Measurements from ENCODE around the gene PIK3C2G. TPM values are rescaled to one million over a fixed set of nuclear protein-coding genes. Genes with fewer than 3 reads are reported as not detected.
A peak's percentile ranks its signal among the peaks of the same experiment; 100 is the strongest.

The PIK3C2G gene
- polyA plus RNA-seq, 4 donors, result 3.4 to 5.1 (median 4.7) TPM

- DNase-seq (ENCODE audit: low read depth in 4 of 4, low spot score in 2 of 4), result no peak
These were observed 6.2 kb downstream of the PIK3C2G start for GRCh38 chr12:18267427-18268099.

- DNase-seq (ENCODE audit: low read depth in 4 of 4, low spot score in 2 of 4), result no peak
These were observed 9.7 kb downstream of the PIK3C2G start for GRCh38 chr12:18270958-18271460.

GRCh38 chr12:18275981-18276380 is 14.7 kb downstream of the PIK3C2G start:
- no peak for DNase-seq (ENCODE audit: low read depth in 4 of 4, low spot score in 2 of 4)

- no peak for DNase-seq (ENCODE audit: low read depth in 4 of 4, low spot score in 2 of 4)
These were observed 15.9 kb downstream of the PIK3C2G start for GRCh38 chr12:18277196-18277595.

GRCh38 chr12:18280728-18281127 is 19.4 kb downstream of the PIK3C2G start:
- DNase-seq (ENCODE audit: low read depth in 4 of 4, low spot score in 2 of 4), result no peak

- no peak for DNase-seq (ENCODE audit: low read depth in 4 of 4, low spot score in 2 of 4)
These were observed 20.6 kb downstream of the PIK3C2G start for GRCh38 chr12:18281941-18282340.

- no peak for DNase-seq (ENCODE audit: low read depth in 4 of 4, low spot score in 2 of 4)
These were observed 22.5 kb downstream of the PIK3C2G start for GRCh38 chr12:18283831-18284230.

- no peak for DNase-seq (ENCODE audit: low read depth in 4 of 4, low spot score in 2 of 4)
These were observed 23.1 kb downstream of the PIK3C2G start for GRCh38 chr12:18284386-18284785.

- no peak for DNase-seq (ENCODE audit: low read depth in 4 of 4, low spot score in 2 of 4)
These were observed 23.8 kb downstream of the PIK3C2G start for GRCh38 chr12:18285161-18285560.

GRCh38 chr12:18290386-18290785 is 29.1 kb downstream of the PIK3C2G start:
- no peak for DNase-seq (ENCODE audit: low read depth in 4 of 4, low spot score in 2 of 4)

- no peak for DNase-seq (ENCODE audit: low read depth in 4 of 4, low spot score in 2 of 4)
These were observed 33.6 kb downstream of the PIK3C2G start for GRCh38 chr12:18294889-18295288.

- no peak for DNase-seq (ENCODE audit: low read depth in 4 of 4, low spot score in 2 of 4)
These were observed 35.0 kb downstream of the PIK3C2G start for GRCh38 chr12:18296201-18296908.

- no peak for DNase-seq (ENCODE audit: low read depth in 4 of 4, low spot score in 2 of 4)
These were observed 35.6 kb downstream of the PIK3C2G start for GRCh38 chr12:18296909-18297280.

GRCh38 chr12:18297902-18298301 is 36.6 kb downstream of the PIK3C2G start:
- DNase-seq (ENCODE audit: low read depth in 4 of 4, low spot score in 2 of 4), result no peak

- no peak for DNase-seq (ENCODE audit: low read depth in 4 of 4, low spot score in 2 of 4)
These were observed 41.6 kb downstream of the PIK3C2G start for GRCh38 chr12:18302809-18303430.

- DNase-seq (ENCODE audit: low read depth in 4 of 4, low spot score in 2 of 4), result no peak
These were observed 43.3 kb downstream of the PIK3C2G start for GRCh38 chr12:18304609-18305008.

GRCh38 chr12:18306311-18306710 is 45.0 kb downstream of the PIK3C2G start:
- no peak for DNase-seq (ENCODE audit: low read depth in 4 of 4, low spot score in 2 of 4)

- peak in 3 of 4 donors; percentile 13 to 19 (median 15) for DNase-seq (ENCODE audit: low read depth in 4 of 4, low spot score in 2 of 4)
These were observed 52.0 kb downstream of the PIK3C2G start for GRCh38 chr12:18313306-18313705.

- no peak for DNase-seq (ENCODE audit: low read depth in 4 of 4, low spot score in 2 of 4)
These were observed 58.8 kb downstream of the PIK3C2G start for GRCh38 chr12:18320036-18320617.

GRCh38 chr12:18320976-18321375 is 59.7 kb downstream of the PIK3C2G start:
- no peak for DNase-seq (ENCODE audit: low read depth in 4 of 4, low spot score in 2 of 4)

GRCh38 chr12:18323159-18323558 is 61.8 kb downstream of the PIK3C2G start:
- no peak for DNase-seq (ENCODE audit: low read depth in 4 of 4, low spot score in 2 of 4)
